Right ventricle myocardium superior (tissue), 1 donor: Measurements from ENCODE around the gene KRTAP10-8. TPM values are rescaled to one million over a fixed set of nuclear protein-coding genes. Genes with fewer than 3 reads are reported as not detected.
"Not testable (repeated sequence)": the region's sequence is repeated elsewhere in the genome, so short reads cannot be mapped to it uniquely, and the experiment has no call there.

Experiments used
- ATAC-seq: fragments of 200-7000 bp; cut with Tn5 transposase; one replicate; pipeline ENCODE4 v1.9.1; 2020; ENCODE audit warnings: mild to moderate bottlenecking; ENCODE audit not compliant: poor library complexity
- DNase-seq: peaks from one replicate; pipeline ENCODE4 v3.0.0-alpha.2; 2020
- intact Hi-C: fragments of 100-400 bp; cut with DNase I; formaldehyde crosslinking; loops from one replicate; pipeline ENCODE4 v1.11.2; 2022
- total RNA-seq: library from RNA; stranded (reverse); fragmentation: NEBNext Ultra II Directional; extraction: Animal tissue kit (Norgen Biotek cat#: 25700); gene quantifications from one replicate; pipeline ENCODE4 v1.2.1, GENCODE V29; 2021
- donor health status: DM: no; HTN: yes; CAD: no; lungs with severe emphysema.

The KRTAP10-8 gene
- total RNA-seq, 1 donor from 2014 or later, result not detected

DNA sequence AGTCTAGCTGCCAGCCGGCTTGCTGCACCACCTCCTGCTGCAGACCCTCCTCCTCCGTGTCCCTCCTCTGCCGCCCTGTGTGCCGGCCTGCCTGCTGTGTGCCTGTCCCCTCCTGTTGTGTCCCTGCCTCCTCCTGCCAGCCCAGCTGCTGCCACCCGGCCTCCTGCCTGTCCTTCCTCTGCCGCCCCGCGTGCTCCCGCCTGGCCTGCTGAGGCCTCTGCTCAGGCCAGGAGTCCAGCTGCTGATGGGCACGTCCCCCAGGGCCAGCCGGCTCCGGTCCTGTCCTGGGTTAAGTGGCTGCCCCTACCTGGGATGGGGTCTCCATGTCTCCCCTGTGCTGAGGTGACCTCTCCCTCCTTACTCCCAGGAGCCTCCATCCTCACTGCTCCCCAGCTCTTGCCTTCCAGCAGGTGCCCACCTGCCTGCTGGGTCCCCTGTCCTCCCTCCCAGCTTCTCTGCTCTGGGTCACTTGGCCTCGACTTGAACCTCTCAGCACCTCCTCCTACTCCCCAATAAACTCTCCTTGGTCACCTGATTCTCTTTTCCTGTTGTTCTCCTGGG is 870 bp downstream of the KRTAP10-8 start:
- ATAC-seq (no peak), DNase-seq (no peak)
- intact Hi-C loops, result no loop called here

DNA sequence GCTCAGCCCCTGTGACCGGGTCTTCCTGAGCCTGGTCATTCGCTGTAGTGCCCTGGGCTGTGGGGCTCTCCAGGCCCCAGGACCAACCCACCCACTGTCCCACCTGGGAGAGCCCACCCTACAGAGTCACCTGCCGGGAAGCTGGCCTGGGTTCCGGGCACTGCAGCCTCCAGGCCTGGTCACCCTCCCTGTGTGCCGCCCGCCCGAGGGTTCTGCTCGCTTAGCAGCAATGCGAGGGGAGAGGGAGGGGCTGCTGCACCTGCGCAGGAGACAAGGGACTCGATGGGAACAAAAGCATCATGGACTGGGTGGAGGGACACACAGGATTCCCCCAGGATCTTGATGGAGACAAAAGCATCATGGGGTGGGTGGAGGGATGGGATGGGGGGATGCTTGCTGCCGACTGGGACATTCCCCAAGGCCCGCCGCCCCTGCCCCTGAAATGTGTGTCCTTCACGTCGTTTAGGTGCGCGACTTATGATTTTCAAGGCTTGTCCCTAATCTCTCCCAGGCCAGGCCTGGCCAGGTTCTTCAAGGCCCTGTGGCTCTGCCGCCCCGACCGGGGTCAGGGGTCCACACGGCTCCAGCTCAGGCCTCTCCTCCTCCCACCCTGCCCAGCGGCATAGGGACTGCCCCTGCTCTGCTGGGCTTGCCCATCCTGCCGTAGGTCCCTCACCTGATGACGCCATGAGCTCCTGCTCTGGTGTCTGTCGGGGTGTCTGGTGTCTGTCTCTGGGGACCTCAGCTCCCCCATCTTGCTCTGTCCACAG is 1.7 kb downstream of the KRTAP10-8 start:
- intact Hi-C loops, result no loop called here
- no peak for DNase-seq
- no peak for ATAC-seq

DNA sequence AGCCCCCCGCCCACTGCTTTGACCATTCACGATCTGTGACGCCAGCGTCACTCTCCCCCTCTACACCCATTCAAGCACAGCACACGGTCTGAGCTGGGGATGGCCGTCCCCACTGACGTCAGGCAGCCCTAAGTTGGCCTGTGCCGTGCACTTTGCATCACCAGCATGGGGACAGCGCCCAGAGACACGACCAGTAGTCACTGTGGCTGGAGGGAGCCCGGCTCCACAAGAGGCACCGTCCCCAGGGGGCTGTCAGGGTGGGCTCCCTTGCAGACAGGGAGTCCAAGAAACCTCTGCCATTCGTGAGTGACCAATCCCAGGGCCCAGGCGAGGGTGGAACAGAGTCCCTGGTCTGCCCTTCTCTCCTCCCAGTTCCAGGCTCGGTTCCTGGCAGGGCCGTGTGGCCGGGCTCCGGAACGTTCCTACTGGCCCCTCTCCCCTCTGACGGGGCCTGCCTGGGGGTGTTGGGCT is 2.3 kb downstream of the KRTAP10-8 start:
- DNase-seq, result no peak
- no peak for ATAC-seq
- intact Hi-C loops, result no loop called here

DNA sequence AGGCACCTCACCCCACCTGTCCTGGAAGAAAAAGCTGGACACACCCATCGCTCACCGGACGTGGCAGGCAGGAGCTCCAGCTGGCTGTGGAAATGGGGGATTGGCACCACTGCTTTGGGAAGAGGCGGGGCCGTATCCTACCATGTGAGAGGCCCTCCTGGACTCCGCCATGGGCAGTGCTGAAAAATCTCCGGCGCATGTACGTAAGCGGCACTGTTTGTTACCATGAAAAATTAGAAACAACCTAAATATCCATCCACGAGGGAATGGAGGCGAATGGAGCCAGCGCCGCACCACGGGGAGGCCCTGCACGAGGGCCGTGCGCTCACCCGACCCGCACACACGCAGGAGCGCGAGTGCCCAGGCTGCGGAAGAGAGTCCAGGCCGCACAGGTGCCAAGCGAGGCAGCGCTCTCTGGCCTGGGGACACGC is 3.1 kb downstream of the KRTAP10-8 start:
- intact Hi-C loops, result no loop called here
- ATAC-seq, result no peak
- no peak for DNase-seq

DNA sequence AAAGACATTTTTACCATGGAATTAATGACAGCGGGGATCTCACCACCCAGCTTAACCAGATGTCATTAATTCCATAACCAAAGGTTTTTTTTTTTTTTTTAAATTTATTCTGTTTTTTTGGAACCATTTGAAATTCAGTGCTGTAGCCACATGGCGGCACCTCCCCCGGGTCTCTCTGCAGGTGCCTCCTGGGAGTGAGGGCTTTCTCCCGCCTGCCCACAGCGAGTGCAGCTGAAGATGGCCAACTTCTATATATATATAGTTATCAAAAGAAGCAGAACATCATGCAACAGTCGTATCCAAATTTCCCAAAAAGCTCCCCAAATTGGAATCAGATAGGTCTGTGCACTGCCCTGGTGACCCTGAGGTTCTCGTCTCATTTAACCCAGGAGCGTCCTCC is 3.6 kb downstream of the KRTAP10-8 start:
- ATAC-seq, result no peak
- intact Hi-C loops, result no loop called here
- DNase-seq, result no peak

DNA sequence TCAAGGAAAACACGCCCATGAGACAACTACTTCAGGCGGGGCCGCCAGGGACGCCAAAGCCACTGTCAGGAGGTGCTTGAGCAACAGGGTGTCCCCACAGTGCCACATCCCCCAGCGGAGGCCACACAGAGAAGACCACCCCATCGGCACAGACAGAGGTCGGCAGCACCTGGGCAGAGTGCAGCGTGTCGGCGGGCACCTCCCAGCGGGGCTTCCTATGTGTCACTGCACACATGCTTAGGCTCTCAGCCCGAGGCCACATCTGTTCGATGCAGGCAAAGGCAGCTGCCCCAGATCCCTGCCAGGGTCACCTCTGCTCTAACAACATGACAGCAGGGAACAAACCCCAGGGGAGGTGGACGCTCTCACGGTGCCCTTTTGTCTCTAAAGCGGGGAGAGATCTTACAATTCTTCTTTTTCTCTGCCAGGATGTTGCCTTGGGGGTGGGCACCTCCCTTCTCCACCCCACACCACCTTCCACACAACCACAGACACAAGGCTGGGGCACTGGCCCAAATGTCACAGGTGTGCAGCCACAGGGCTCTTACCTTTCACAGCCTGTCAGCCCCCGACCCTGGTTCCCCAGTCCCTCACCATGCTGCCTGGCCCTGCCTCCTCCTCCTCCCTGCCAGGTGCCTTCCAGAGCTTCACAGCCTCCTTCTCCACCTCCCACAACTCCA is 4.2 kb downstream of the KRTAP10-8 start:
- intact Hi-C loops, result no loop called here
- DNase-seq (no peak), ATAC-seq (no peak)

DNA sequence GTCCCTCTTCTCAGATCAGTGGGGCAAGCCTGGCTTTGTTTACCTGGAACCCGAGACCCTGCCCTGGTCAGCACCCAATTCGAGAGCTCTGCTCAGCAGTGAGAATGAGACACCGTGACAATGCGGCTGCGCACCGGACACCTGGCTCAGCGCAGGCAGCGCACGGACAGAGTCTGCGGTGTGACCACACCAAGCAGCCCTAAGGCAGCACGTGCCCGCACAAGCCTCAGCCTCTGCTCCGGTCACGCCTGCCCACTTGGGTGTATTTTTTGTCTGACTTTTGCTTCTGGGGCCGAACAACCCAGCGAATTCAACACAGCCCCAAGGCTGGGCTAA is 4.7 kb downstream of the KRTAP10-8 start:
- DNase-seq (no peak), ATAC-seq (no peak)
- intact Hi-C loops, result no loop called here

DNA sequence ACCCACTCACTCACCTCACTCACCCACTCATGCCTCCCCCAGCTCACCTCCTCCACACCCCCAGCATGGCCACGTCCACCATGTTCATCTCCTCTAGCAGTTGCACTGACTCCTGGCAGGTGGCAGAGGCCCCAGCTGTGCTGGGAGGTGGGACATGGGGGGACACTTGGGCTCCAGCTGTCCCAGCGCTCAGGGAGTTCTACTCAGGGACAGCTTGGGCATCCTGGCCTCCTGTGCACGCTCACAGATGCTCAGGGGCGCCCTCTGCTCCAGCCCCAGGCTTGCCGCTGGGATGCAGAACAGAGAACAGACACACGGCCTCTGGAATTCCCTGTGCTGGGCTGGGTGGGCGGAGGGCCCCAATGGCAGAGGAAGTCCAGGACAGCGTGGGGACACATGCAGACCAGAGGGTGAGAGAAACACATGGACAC is 5.2 kb downstream of the KRTAP10-8 start:
- no peak for DNase-seq
- ATAC-seq, result no peak
- intact Hi-C loops, result no loop called here

DNA sequence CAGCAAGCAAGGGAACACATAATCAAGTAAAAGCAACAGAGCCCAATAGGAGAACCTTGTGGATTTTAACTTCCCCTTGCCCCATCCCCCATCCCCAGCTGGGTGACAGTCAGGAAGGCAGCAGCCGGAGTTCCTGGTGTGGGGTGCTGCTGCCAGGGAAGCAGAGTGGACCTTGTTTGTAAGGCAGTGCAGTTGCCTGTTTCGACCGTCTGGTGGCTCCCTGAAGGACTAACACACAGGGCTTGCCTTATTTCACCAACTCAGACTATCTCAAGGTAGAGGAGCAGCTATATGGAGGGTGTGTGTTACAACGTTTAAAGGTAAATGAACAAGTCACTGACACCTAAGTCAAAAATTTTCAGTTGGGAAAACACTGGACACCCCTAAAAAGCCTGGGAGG is 6.6 kb downstream of the KRTAP10-8 start:
- peak; percentile 61 for ATAC-seq
- peak; percentile 66 for DNase-seq
- intact Hi-C loops, result no loop called here

DNA sequence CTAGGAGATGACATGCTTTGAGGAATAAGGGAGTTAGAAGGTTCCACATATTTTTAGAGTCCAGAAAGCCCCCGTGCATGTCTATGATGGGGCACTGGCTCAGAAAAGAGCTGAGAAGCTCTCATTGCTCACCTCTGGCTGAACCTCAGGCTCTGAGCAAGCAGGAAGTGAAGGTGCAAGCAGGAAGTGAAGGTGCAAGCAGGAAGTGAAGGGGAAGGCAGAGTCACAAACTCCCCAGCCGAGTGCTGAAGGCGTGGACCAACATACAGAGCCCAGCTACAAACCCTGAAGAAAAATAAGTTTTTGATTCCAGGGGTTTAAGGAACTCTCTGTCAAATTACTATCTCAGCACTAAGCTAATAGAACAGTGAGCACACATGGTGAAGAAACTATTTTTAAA is 7.0 kb downstream of the KRTAP10-8 start:
- no peak for DNase-seq
- intact Hi-C loops, result no loop called here
- ATAC-seq, result no peak

DNA sequence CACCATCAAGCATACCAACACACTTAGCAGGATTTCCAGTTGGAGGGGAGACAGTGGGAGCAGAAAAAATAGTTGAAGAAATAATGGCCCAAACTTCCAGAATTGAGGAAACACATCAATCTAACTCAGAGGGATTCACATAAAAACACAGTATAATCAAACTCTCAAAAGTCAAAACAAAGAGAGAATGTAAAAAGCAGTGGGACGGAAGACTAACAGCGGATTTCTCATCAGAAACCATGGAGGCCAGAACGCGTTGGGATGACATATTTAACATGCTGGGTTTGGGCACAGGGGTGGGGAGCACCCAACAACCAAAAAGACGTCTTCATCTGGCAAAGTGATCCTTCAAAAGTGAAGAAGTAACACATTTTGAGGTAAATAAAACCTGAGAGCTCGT is 8.0 kb downstream of the KRTAP10-8 start:
- intact Hi-C loops, result no loop called here
- ATAC-seq (no peak), DNase-seq (no peak)

DNA sequence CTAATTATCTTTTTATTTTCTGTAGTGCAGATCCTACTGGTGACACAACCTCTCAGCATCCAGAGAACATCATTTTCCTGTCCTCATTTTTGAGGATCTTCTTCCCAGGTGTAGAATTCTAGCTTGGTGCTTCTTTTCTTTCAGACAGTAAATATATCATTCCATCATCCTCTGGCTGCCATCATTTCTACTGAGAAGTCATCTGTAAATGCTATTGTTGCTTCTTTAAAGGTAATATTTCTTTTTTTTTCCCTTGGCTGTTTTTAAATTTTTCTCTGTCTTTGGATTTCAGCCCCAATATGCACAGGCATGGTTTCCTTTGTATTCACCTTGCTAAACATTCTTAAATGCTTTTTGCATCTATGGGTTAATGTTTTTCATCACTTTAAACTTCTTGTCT is 11.7 kb downstream of the KRTAP10-8 start:
- DNase-seq (no peak), ATAC-seq (no peak)
- intact Hi-C loops, result no loop called here

DNA sequence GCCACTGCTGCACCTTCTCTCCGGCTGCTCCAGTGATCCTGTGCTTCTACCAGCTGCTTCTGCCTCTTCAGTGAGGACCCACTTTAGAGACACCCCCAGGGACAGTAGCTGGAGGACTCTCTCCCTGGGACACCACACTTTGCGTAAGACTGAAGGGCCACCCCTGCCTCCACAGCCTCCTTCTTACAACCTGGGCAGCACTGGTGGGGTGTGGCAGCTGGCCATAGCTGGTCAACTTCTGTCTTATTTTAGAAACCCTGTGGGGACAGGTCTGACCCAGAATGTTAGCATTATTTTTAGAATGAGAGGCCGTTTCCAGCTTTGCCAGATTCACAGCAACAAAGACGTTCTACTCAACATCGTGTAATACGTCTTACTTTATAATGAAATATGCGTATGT is 13.9 kb downstream of the KRTAP10-8 start:
- intact Hi-C loops, result no loop called here

DNA sequence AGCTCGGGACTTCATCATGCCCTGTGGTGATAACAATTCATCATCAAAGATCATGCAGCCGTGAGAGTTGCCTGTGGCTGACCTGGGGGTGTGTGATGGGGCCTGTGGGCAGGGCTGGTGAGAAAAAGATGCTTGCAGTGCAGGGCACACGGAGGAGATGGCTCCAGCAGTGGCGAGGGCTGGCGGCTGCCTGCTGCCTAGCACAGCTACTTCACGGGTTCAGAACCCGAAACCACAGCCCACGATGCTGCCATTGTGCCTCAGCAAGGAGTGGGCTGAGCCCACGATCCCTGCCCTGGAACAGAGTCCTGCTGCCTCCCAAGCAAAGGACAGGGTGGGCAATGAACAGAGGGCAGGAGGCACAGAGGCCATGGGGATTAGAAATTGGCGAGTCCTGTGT is 14.4 kb downstream of the KRTAP10-8 start:
- intact Hi-C loops, result no loop called here
- ATAC-seq (no peak), DNase-seq (no peak)

More for the DNA sequence above, 13.9 kb downstream of the KRTAP10-8 start:
- ATAC-seq (peak; percentile 41), DNase-seq (no peak)

DNA sequence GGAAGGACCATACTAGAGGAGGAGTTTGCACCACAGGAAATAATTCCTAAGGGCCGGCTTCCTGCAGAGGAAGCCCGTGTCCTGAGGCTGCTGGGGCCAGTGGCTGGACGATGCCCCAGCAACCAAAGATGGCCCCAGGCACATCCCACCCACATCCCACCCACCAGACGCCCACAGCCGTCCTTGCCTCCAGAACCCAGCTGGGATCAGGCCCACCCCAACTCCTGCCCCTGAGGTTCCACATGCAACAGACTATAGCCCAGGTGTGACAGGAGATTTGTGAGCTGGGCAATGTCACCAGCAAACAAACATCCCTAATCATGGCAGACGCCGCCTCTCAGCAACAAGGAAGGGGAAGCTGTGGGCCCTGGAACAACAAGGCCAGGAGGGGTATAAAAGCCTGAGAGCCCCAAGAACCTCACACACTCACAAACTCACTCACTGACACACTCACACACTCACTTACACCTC is 14.8 kb downstream of the KRTAP10-8 start, which contains the start of gene KRTAP10-9:
Gene KRTAP10-9, plus strand, starts transcription at position 421 of the 471 bp plus-strand sequence. CDS start 79 bp downstream, outside the sequence.
- ATAC-seq (no peak), DNase-seq (no peak)
- intact Hi-C loops, result no loop called here

DNA sequence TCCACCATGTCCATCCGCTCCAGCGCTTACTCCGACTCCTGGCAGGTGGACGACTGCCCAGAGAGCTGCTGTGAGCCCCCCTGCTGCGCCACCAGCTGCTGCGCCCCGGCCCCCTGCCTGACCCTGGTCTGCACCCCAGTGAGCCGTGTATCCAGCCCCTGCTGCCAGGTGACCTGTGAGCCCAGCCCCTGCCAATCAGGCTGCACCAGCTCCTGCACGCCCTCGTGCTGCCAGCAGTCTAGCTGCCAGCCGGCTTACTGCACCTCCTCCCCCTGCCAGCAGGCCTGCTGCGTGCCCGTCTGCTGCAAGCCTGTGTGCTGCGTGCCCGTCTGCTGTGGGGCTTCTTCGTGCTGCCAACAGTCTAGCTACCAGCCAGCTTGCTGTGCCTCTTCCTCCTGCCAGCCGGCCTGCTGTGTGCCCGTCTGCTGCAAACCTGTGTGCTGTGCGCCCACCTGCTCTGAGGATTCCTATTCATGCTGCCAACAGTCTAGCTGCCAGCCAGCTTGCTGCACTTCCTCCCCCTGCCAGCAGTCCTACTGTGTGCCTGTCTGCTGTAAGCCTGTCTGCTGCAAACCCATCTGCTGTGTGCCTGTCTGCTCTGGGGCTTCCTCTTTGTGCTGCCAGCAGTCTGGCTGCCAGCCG is 15.4 kb downstream of the KRTAP10-8 start:
- intact Hi-C loops, DNase-seq, ATAC-seq: not testable (repeated sequence)

DNA sequence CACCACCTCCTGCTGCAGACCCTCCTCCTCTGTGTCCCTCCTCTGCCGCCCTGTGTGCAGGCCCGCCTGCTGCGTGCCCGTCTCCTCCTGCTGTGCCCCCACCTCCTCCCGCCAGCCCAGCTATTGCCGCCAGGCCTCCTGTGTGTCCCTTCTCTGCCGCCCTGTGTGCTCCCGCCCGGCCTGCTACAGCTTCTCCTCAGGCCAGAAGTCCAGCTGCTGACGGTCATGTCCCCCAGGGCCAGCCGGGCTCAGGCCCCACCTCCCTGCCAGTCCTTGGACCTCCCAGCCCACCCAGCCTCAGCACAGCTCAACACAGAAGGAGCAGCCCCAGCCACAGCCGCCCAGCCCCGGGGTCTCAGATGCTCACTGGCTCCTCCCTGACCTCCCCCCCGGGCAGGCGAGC is 16.0 kb downstream of the KRTAP10-8 start:
- ATAC-seq, intact Hi-C loops, DNase-seq: not testable (repeated sequence)

DNA sequence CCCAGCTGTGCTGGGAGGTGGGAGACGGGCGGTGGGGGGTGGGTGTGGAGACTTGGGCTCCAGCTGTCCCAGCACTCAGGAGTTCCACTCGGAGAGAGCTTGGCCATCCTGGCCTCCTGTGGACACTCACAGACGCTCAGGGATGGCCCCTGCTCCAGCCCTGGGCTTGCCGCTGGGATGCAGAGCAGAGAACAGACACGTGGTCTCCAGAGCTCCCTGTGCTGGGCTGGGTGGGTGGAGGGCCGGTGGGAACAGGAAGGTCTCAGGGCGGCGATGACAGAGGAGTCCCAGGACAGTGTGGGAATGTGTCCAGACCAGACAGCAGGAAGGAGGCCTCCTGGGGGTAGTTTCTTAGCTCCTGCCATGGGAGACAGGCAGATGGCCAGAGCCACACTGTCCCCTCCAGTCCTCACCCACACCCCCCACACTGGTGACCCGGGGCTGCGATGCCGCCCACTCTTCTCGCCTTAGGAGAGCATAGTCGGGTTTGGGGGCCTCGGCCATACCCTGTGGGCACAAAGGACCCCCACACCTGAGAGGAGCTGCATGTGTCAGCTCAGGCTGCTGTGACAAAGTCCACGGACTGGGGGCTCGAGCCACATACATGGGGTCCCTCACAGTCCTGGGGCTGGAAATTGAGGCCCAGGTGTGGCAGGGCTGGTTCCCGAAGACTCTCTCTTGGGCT is 17.0 kb downstream of the KRTAP10-8 start:
- intact Hi-C loops, result no loop called here

DNA sequence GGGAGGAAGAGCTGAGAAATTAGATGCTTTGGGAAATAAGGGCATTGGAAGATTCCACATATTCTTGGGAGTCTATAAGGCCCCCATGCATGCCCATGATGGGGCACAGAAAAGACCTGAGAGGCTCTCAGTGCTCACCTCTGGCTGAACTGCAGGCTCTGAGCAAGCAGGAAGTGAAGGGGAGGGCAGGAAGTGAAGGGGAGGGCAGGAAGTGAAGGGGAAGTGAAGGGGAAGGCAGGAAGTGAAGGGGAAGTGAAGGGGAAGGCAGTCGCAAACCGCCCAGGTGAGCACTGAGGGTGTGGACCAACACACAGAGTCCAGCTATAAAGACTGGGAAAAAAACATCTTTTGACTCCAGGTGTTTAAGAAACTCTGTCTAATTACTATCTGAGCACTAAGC is 18.6 kb downstream of the KRTAP10-8 start:
- intact Hi-C loops, result no loop called here
- no peak for DNase-seq
- no peak for ATAC-seq

More for the DNA sequence above, 17.0 kb downstream of the KRTAP10-8 start:
- DNase-seq (no peak), ATAC-seq (peak; percentile 39)
